ENCODE results near the gene MOV10L1. TPM values are rescaled to one million over a fixed set of nuclear protein-coding genes. Genes with fewer than 3 reads are reported as not detected.

MOV10L1 gene
- total and polyA plus RNA-seq, 2 donors (not counting 1 experiment from before 2014, with no cell fraction given), result 0.03 to 0.83 TPM

DNA sequence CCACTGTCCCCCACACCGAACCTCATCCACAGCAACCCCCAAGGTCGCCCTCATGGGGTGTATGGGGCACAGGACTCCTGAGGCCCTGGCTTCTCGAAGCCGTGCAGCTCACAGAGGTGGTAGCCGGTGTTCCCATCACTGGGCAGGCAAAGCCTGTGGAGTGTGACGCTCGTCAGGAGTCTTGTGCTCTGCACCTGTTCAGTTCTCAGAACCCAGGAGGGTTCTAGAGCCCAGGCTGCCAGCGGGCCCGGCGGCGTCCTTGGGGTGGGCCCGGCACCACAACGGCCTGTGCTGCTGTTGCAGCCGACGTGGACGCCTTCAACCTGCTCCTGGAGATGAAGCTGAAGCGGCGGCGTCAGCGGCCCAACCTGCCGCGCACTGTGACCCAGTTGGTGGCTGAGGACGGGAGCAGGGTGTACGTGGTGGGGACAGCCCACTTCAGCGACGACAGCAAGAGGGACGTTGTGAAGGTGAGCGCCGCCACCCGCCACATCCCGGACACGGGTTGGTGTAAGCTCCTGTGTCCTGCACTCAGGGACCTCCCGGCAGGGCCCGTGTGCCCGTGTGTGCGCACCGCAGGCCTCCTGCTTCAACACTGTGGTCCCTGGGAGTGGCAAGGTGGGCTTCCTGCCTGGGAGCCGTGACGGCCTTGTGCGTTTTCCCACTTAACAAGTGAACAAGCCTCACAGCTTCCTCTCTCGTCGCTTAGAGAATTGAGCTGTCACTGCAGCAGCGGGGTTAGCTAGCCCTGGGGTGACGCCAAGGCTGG lies 104.4 kb downstream of the MOV10L1 start:
- Histone ChIP-seq H3K9ac (ENCODE audit: insufficient read depth, low read length) (no peak overlapping the region), H3K27ac (ENCODE audit: insufficient read depth, low read length) (no peak overlapping the region), H3K4me3 (replicated peaks in 1 of 4; ENCODE audit: control extremely low read depth in 1 of 4, insufficient read depth in 1 of 4, low read depth in 3 of 4, low read length in 4 of 4) (no peak overlapping the region), H2AFZ (ENCODE audit: low read length) (no peak overlapping the region), H3K9me3 (ENCODE audit: control insufficient read depth, insufficient read depth, low read depth, low read length) (no peaks in the 10 kb centered on the region), H3K36me3 (ENCODE audit: control insufficient read depth, insufficient read depth, low read length) (peaks cover 26% of the 10 kb centered on the region), H3K27me3 (ENCODE audit: control insufficient read depth, insufficient read depth, low read length) (no peaks in the 10 kb centered on the region), H3K4me2 (ENCODE audit: extremely low read depth, insufficient read depth, low read length) (no peak overlapping the region), H3K4me1 (ENCODE audit: control insufficient read depth, extremely low read depth, insufficient read depth, low read length) (peaks cover 12% of the 10 kb centered on the region), H4K20me1 (ENCODE audit: control insufficient read depth, extremely low read depth, insufficient read depth, low read length) (no peaks in the 10 kb centered on the region), H3K79me2 (ENCODE audit: control insufficient read depth, insufficient read depth, low read length) (peaks cover 31% of the 10 kb centered on the region)
- DNase-seq (ENCODE audit: low read depth in 2 of 2), result no peak
- TF ChIP-seq, protein P1, sequence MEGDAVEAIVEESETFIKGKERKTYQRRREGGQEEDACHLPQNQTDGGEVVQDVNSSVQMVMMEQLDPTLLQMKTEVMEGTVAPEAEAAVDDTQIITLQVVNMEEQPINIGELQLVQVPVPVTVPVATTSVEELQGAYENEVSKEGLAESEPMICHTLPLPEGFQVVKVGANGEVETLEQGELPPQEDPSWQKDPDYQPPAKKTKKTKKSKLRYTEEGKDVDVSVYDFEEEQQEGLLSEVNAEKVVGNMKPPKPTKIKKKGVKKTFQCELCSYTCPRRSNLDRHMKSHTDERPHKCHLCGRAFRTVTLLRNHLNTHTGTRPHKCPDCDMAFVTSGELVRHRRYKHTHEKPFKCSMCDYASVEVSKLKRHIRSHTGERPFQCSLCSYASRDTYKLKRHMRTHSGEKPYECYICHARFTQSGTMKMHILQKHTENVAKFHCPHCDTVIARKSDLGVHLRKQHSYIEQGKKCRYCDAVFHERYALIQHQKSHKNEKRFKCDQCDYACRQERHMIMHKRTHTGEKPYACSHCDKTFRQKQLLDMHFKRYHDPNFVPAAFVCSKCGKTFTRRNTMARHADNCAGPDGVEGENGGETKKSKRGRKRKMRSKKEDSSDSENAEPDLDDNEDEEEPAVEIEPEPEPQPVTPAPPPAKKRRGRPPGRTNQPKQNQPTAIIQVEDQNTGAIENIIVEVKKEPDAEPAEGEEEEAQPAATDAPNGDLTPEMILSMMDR (conservative IDR thresholded peaks at IDR 0.05 in 1 of 2, IDR thresholded peaks at IDR 0.05 in 1 of 2; ENCODE audit: low read depth in 1 of 2, low read length in 2 of 2), result no peak
- no peak for TF ChIP-seq EZH2 (IDR thresholded peaks at IDR 0.05; ENCODE audit: low read length, missing control alignments)

DNA sequence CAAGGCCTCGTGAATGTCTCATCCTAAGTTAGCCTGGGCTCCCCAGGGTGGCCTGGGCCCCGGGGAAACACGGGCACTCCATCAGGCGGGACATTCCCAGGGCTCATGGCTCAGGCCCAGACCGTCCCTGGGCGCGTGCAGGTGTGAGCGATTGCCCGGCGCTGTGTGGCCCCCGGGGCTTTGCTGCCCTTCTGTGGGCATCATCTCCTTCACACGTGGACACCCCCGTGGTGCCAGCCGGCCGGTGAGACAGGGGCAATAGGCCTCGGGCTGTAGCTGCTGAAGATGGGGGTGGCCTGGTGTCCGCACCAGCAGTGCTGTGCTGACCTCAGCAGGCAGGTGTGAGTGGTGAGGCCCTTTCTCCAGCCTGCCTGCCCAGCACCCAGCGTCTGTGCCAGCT lies 106.5 kb downstream of the MOV10L1 start:
- peaks cover 29% of the 10 kb centered on the region for H3K36me3 ChIP-seq (ENCODE audit: control insufficient read depth, insufficient read depth, low read length)

DNA sequence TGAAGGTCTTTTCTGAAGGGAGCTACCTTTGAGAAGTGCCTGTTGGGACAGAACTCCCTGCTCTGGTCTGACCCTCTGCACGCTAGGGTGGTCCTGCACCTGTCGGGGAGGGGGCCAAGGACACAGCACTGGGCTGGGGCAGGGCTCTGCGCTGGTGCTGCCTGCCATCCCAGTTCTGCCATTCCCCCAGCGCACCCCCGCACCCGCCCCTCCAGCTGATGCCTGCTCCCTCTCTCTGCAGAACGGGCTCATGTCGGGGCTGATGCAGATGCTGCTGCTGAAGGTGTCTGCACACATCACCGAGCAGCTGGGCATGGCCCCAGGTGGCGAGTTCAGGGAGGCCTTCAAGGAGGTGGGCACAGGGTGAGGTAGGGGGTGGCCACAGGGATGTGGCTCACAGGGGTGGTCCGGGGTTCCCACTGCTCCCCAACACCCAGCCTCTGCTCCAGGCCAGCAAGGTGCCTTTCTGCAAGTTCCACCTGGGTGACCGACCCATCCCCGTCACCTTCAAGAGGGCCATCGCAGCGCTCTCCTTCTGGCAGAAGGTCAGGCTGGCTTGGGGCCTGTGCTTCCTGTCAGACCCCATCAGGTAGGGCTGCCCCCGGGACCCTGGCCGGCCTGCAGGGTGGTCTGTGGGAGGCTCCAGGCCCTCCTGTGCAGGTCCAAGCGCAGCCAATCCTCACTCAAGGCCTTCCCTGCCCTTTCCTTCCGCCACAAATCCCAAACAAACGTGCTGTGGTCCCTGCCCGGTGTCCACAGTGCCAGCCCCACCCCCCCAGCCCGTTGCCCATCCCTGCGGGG lies 107.4 kb downstream of the MOV10L1 start:
- peaks cover 17% of the 10 kb centered on the region for H3K79me2 ChIP-seq (ENCODE audit: control insufficient read depth, insufficient read depth, low read length)
- H3K4me3 ChIP-seq (replicated peaks in 1 of 4; ENCODE audit: control extremely low read depth in 1 of 4, insufficient read depth in 1 of 4, low read depth in 3 of 4, low read length in 4 of 4), result no peak overlapping the region
- no peak overlapping the region for H3K4me2 ChIP-seq (ENCODE audit: extremely low read depth, insufficient read depth, low read length)
- H3K36me3 ChIP-seq (ENCODE audit: control insufficient read depth, insufficient read depth, low read length), result peaks cover 27% of the 10 kb centered on the region
- no peak overlapping the region for H2AFZ ChIP-seq (ENCODE audit: low read length)
- no peaks in the 10 kb centered on the region for H3K27me3 ChIP-seq (ENCODE audit: control insufficient read depth, insufficient read depth, low read length)
- no peak overlapping the region for H3K27ac ChIP-seq (ENCODE audit: insufficient read depth, low read length)
- no peaks in the 10 kb centered on the region for H3K9me3 ChIP-seq (ENCODE audit: control insufficient read depth, insufficient read depth, low read depth, low read length)
- no peak overlapping the region for H3K9ac ChIP-seq (ENCODE audit: insufficient read depth, low read length)
- peaks cover under 1% of the 10 kb centered on the region for H3K4me1 ChIP-seq (ENCODE audit: control insufficient read depth, extremely low read depth, insufficient read depth, low read length)
- no peaks in the 10 kb centered on the region for H4K20me1 ChIP-seq (ENCODE audit: control insufficient read depth, extremely low read depth, insufficient read depth, low read length)
- no peak for DNase-seq (ENCODE audit: low read depth in 2 of 2)
- no peak for TF ChIP-seq EZH2 (IDR thresholded peaks at IDR 0.05; ENCODE audit: low read length, missing control alignments)
- TF ChIP-seq, protein P1 (conservative IDR thresholded peaks at IDR 0.05 in 1 of 2, IDR thresholded peaks at IDR 0.05 in 1 of 2; ENCODE audit: low read depth in 1 of 2, low read length in 2 of 2), result no peak

More for the DNA sequence above, 106.5 kb downstream of the MOV10L1 start:
- Histone ChIP-seq H2AFZ (ENCODE audit: low read length) (no peak overlapping the region), H3K79me2 (ENCODE audit: control insufficient read depth, insufficient read depth, low read length) (peaks cover 17% of the 10 kb centered on the region), H3K4me1 (ENCODE audit: control insufficient read depth, extremely low read depth, insufficient read depth, low read length) (no peaks in the 10 kb centered on the region), H3K9me3 (ENCODE audit: control insufficient read depth, insufficient read depth, low read depth, low read length) (no peaks in the 10 kb centered on the region), H3K4me3 (replicated peaks in 1 of 4; ENCODE audit: control extremely low read depth in 1 of 4, insufficient read depth in 1 of 4, low read depth in 3 of 4, low read length in 4 of 4) (no peak overlapping the region), H3K27me3 (ENCODE audit: control insufficient read depth, insufficient read depth, low read length) (no peaks in the 10 kb centered on the region), H3K27ac (ENCODE audit: insufficient read depth, low read length) (no peak overlapping the region), H3K4me2 (ENCODE audit: extremely low read depth, insufficient read depth, low read length) (no peak overlapping the region), H3K9ac (ENCODE audit: insufficient read depth, low read length) (no peak overlapping the region), H4K20me1 (ENCODE audit: control insufficient read depth, extremely low read depth, insufficient read depth, low read length) (no peaks in the 10 kb centered on the region)
- no peak for DNase-seq (ENCODE audit: low read depth in 2 of 2)
- no peak for TF ChIP-seq EZH2 (IDR thresholded peaks at IDR 0.05; ENCODE audit: low read length, missing control alignments)
- TF ChIP-seq, protein P1 (conservative IDR thresholded peaks at IDR 0.05 in 1 of 2, IDR thresholded peaks at IDR 0.05 in 1 of 2; ENCODE audit: low read depth in 1 of 2, low read length in 2 of 2), result no peak

Data from fibroblast of lung (primary cell).